Skin of body (tissue), 2 donors: Measurements from ENCODE around the gene ASB3. TPM values are rescaled to one million over a fixed set of nuclear protein-coding genes. Genes with fewer than 3 reads are reported as not detected.
A peak's percentile ranks its signal among the peaks of the same experiment; 100 is the strongest.
"Not testable (repeated sequence)": the region's sequence is repeated elsewhere in the genome, so short reads cannot be mapped to it uniquely, and the experiment has no call there.

Experiments
- DNase-seq: peaks from one replicate; lab custom pipeline; 2025; lab: John Stamatoyannopoulos, UW
- total RNA-seq: library from RNA; depleted of rRNA; stranded (reverse); fragments of >200 nt; gene quantifications from one replicate; pipeline ENCODE4 v1.2.3, GENCODE V29; 2014

ASB3 gene, protein sequence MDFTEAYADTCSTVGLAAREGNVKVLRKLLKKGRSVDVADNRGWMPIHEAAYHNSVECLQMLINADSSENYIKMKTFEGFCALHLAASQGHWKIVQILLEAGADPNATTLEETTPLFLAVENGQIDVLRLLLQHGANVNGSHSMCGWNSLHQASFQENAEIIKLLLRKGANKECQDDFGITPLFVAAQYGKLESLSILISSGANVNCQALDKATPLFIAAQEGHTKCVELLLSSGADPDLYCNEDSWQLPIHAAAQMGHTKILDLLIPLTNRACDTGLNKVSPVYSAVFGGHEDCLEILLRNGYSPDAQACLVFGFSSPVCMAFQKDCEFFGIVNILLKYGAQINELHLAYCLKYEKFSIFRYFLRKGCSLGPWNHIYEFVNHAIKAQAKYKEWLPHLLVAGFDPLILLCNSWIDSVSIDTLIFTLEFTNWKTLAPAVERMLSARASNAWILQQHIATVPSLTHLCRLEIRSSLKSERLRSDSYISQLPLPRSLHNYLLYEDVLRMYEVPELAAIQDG
- total RNA-seq = 30.4 TPM

DNA sequence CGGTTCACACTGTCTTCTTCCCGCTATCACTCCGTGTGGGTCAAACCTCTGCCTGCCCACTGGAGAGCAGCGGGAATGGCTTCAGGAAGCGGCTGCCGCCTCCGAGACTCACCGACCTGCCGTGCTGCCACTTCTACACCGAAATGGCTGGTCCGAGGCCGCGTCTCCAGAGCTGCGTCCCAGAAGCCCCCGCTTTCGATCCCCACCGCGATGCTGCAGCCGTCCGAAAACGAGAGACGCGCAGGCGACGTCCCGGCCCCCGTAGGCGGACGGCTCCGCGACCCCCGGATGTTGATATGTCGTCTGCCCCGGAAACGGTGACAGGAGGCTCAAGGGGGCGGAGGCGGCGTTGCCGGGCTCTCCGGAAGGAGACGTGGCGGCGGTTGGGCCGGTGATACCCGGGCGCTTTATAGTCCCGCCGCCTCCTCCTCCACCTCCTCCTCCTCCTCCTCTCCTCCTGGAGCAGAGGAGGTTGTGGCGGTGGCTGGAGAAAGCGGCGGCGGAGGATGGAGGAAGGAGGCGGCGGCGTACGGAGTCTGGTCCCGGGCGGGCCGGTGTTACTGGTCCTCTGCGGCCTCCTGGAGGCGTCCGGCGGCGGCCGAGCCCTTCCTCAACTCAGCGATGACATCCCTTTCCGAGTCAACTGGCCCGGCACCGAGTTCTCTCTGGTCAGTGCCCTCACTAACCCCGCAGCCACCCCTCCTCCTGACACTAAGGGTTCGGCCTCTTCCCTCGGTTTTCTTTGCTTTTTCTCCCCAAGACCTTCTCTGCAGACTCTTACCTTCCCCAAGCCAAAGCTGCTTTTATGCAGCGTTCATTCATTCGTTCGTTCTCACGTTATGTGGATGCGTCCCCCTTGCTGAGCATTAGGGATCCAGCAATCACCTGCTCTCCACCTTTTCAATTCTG is at the start of gene ASB3, which contains the start of gene ERLEC1:
Gene ASB3, minus strand, starts transcription at position 249 of the 909 bp plus-strand sequence. CDS start 21,381 bp downstream, outside the sequence.
Gene ERLEC1, plus strand, starts transcription at position 340 of the 909 bp plus-strand sequence. Its CDS starts 167 bp downstream, at position 507.
- DNase-seq = peak; percentile 94

DNA sequence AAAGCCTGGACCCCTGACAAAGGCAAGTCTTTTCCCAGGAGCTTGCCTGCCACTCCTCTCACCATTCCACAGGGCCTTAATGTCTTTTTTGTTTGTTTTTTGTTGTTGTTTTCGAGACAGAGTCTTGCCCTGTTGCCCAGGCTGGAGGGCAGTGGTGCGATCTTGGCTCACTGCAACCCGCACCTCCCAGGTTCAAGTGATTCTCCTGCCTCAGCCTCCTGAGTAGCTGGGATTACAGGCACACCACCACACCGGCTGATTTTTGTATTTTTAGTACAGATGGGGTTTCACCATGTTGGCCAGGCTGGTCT is 43.2 kb upstream of the ASB3 start:
- not testable (repeated sequence) for DNase-seq

DNA sequence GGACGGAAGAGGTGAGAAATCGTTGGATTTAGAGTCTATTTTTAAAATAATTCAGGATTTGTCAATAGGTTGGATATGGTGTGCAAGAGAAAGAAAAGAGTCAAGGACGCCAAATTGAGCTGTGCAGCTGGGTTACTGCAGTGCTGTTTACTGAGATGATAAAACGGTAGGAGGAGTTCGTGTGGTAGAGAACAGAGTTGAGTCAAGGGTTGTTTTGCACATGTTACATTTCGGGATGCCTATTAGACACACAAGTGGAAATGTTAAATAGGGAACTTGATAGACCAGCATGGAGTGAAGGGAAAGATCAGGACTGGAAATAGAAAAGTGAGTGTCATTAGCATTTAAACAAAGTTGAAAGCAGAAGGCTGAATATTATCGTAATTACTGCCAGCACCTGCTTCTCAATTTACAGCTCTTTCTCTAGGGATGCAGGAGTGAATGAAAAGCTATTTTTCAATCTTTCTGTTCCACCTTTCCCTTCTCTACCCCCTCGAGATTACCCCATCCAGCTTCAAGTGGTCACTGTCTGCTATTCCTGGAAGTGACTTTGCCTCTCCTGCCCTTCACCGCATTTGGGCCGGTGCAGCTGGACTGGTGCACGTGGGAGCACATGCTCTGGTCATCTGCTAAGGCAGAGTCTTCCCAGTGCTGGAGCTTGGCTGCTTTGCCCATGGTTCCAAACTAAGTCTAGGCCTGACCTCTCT is 42.7 kb upstream of the ASB3 start:
- no peak for DNase-seq

DNA sequence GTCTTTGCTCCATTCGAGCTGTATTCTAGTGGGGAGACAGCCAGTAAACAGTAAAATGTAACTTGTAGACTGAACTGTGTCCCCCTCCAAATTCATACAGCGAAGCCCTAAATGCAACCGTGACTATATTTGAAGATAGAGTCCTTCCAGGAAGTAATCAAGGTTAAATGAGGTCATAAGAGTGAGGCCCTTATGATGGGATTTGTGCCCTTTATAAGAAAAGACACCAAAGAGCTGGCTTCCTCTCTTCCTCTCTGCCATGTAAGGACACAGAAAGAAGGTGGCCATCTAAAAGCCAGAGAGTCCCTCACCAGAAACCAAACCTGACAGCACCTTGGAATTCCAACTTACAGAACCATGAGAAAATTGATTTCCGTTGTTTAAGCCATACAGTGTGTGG is 41.6 kb upstream of the ASB3 start:
- DNase-seq = no peak

DNA sequence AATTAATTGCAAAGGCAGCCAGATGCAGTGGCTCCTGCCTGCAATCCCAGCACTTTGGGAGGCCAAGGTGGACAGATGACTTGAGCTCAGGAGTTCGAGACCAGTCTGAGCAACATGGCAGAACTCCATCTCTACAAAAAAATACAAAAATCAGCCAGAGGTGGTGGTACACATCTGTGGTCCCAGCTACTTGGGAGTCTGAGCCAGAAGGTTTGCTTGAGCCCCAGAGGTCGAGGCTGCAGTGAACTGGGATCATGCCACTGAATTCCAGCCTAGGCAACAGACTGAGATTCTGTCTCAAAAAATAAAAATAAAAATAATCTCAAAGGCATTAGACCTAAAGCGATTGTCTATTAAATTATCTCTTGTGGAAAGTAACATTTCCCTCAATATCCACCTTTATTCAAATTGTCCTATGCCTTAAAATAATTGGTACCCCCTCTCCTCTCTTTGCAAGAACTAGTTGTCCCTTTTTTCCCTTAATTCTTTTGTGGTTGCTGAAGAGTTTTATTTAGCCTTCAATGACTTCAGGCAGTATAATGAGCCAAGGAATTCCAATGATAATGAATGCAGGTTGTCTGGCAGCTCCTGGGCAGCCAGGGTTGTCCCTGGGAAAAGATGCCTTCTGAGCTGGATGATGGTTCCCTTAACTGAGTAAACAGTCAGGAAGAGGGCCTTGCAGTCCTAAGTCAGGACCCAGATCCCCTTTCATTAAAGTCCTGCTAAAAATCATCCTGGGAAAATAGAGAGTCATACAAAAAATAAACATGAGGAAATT is 40.8 kb upstream of the ASB3 start:
- no peak for DNase-seq

DNA sequence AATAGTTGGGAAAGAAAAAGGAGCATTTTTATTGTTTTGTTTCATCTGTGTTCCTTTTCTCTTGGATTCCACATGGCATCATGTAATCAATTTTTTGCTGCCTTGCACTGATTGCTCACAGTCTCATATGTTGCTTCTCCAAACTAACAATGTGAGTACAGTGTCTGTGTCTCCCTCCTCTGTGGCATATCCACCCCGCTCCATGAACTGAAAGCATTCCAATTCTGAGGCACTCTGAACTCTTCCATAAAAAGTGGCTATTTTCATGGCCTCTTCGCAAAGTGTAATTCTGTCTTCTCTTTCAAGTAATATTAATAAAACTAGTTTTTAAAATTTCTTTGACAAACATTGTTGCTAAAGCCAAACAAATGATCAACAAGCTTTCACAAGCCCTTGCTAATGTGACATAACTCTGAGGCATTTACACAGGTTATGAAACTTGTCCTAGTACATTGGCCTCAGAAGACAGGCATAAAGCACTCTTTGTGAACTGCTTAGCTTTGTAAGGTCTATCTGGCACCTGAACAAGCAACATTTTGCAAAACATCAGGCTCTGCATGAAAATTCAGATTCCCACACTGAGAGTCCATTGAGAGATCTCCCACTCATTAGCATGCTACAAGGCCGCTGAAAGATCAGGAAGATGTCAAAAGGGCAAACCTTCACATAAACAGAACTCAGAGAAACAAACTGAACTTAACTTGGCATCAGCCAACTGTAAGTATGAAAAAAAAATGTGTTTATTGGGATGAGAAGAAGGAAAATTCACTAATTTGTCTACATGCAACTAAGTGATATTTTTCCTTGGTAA is 40.0 kb upstream of the ASB3 start:
- no peak for DNase-seq

DNA sequence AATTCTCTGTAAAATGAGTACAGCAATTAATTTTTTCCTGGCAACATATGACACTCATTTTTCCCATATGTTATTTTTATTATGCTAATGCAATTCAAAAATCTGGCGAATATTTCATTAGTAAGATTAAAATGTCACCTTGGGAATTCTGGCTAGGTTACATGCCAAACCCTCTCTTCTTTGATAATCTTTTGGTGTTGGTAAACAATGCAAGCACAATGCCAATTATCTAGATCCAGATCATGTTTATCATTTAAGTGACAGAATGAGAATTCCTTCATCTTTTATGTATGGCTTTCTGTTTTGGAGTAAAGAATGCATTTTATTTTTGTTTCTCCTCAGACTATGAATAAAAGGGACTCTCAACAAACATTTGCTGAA is 39.3 kb upstream of the ASB3 start:
- no peak for DNase-seq

DNA sequence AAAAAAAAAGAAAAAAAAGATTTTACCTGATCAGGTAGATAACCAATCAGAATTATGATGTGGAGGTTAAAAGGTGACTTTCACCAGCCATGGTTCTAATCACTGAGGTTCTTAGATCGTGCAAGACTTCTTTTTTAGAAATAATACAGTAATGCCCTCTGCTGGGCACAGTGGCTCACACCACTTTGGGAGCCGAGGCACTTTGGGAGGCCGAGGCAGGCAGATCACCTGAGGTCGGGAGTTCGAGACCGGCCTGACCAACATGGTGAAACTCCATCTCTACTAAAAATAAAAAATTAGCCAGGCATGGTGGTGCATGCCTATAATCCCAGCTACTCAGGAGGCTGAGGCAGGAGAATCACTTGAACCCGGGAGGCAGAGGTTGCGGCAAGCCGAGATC is 36.9 kb upstream of the ASB3 start:
- DNase-seq = not testable (repeated sequence)

DNA sequence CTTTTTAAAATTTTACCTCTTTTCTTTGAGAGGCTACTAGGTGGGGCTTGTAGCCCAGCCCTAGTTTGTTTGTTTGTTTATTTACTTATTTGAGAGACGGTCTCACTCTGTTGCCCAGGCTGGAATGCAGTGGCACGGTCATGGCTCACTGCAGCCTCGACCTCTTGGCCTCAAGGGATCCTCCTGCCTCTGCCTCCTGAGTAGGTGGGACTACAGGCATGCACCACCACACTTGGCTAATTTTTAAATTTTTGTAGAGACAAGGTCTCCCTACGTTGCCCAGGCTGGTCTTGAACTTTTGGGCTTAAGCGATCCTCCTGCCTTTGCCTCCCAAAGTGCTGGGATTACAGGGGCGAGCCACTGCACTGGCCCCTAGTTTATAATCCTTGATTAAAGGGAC is 35.1 kb upstream of the ASB3 start:
- DNase-seq = no peak

DNA sequence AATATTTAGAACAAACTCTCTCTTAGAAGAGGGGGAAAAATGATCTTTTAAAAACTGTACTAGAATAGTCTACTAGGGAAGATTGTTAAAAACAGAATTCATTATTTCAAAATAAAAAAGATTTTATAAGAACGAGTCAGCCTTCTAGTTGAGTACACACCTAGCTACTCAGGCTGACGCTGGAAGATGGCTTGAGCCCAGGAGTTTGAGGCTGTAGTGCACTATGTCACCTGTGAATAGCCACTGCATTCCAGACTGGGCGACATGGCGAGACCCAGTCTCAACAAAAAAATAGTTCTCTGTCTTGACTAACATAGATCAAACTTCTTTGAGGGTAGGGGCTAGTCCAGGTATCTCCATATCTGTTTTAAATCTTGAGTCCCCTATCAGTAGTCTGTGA is 34.0 kb upstream of the ASB3 start:
- no peak for DNase-seq

DNA sequence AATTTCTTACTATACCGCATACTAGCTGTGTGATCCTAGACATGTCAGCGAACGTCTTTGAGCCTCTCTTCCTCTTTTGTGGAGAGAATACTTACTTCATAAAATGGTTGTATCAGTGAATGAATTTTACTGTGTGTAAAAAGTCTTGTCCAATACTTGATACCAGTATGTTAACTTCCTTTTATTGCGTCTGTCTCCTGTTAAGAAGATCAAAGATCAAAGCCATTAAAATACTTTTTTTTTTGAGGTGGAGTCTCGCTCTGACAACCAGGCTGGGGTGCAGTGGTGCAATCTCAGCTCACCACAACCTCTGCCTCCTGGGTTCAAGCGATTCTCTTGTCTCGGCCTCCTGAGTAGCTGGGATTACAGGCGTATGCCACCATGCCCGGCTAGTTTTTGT is 33.3 kb upstream of the ASB3 start:
- DNase-seq = no peak

DNA sequence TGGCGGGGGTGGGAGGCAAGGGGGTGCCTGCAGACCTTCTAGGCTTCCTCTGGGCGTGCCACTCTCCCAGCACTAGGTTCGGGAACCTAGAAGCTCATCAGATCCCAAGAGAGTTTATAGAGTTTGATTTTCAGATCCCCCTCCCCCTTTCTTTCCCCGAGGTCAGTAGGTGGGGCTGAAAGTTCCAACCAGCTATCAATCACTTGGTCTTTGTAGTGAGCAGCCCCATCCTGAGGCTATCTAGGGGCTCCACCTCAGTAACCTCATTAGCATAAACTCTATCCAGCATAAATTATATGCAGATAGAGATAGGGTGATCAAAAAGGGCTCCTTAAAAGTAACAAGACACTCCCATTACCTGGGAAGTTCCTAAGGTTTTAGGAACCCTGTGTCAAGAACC is 32.9 kb upstream of the ASB3 start:
- no peak for DNase-seq

DNA sequence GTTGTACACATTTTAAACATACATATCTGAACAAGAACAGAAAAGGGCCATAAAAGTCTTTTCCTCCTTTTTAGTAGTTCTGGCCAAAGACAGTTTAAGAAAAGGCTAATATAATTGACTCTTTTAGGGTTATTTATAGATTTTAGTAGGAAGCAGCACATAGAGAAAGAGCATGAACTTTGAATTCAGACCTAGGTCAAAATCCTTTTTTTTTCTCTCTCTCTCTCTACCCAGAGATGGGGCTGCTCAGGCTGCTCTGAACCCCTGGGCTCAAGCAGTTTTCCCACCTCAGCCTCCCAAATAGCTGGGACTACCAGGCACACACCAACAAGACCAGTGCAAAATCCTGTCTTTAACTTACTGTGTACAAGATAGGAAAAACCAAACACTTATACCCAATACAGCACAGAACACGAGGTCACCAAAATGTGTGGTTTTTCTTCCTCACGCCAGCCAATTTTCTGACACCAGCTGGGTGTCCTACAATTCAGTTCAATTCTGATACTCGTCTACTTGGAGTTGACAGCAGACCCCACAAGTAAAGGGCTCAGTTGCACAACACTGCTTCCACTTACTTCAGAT is 32.2 kb upstream of the ASB3 start:
- no peak for DNase-seq

DNA sequence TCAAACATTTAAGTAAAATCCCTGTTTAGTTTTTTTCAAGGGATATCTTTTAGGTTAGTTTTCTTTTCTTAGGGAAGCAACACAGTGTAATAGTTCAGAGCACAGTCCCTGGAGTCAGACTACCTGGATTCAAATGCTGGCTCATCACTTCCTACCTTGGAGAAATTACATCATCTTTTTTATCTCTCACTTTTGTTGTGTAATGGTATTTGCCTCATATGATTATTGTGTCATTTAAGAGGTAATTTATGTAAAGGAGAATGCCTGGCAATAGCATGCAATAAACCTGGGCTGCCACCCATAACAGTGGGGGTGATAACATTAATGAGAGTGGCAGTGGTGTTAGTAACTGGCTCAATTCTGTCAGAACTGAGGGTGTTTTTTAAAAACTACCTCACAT is 26.4 kb upstream of the ASB3 start:
- no peak for DNase-seq

DNA sequence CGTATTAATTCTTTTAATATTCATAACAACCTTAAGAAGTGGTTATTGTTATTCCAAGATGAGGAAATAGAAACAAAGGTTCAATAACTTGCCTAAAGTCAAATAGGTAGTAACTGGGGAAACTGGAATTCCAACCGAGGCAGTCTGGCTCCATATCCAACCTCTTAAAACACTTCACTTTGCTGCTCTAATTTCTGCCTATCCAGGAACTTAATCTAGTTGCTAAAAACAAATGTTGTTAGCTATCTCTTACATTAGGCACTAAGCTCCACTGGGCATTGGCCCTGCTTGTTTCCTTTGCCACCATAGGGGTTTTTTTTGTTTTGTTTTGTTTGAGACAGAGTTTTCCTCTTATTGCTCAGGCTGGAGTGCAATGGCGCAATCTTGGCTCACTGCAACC is 24.8 kb upstream of the ASB3 start:
- DNase-seq = no peak

DNA sequence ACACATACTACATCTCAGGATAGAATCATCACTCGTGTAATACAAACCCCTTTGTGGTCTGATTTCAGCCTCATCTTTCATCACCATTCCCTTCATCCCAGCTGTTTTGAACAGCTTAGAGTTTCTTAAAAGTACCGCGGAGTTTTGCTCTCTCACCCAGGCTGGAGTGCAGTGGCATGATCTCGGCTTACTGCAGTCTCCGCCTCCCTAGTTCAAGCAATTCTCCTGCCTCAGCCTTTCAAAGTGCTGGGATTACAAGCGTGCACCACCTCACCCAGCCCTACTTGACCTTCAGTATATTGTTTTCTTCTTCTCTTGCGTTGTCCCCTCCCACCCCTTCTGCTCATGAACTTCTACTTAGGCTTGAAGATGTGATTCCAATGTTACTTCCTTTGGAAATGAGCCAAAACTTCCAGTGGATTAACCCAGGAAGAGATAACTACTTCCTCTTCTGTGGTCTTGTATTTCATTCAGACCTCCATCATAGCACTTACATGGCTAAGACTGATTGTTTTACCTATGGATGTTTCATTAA is 15.9 kb upstream of the ASB3 start:
- no peak for DNase-seq

DNA sequence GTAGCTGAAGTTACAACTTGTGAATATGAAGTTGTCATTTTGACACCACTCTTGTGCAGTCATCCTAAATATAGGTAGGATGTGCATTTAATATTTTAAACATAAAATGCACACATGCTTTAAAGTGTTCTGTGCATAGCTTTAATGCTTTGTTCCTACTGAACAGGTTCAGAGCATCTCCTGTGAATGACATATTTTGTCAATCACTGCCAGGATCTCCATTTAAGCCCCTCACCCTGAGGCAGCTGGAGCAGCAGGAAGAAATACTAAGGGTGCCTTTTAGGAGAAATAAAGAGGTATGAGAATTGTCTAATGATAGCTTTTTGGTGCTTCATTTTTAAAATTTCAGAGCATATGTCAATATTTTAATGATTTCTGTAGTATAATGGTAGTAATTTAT is 14.8 kb upstream of the ASB3 start:
- no peak for DNase-seq

DNA sequence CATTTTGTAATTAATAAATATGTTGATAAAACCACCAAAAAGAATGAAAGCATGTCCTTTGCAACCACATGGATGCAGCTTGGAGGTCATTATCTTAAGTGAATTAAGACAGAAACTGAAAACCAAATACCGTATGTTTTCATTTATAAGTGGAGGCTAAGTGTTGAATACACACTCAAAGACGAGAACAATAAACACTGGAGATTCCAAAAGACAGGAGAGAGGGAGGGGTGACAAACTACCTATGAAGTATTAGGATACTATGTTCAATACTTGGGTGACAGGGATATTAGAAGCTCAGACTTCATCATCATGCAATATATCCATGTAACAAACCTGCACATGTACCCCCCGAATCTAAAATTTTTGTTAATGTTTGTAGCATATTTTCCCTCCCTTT is 7.1 kb upstream of the ASB3 start:
- no peak for DNase-seq

DNA sequence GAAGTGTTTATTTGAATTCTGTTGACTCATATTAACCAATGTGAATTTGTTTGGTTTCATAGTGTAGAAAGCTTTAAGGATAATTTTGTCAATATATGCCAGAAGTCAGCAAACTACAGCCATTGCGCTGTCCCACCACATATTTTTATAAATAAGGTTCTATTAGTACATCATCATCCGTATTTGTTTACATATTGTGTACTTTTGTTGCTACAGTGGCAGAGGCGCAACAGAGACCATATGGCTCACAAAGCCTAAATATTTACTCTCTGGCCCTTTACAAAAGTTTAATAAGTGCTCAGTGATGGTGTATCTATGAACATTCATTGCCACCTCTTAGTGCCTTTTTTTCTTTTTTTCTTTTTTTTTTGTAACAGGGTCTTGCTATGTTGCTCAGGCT is 6.5 kb upstream of the ASB3 start:
- no peak for DNase-seq
